ENCODE measurements around the gene TOP1. TPM values are rescaled to one million over a fixed set of nuclear protein-coding genes. Genes with fewer than 3 reads are reported as not detected.
"Not testable (repeated sequence)": the region's sequence is repeated elsewhere in the genome, so short reads cannot be mapped to it uniquely, and the experiment has no call there.

The TOP1 gene
- total RNA-seq, 4 donors from 2014 or later, result 9.4 to 13.6 (median 12.2) TPM

- Histone ChIP-seq H3K9me3 (no peaks in the 10 kb centered on the region), H3K36me3 (no peaks in the 10 kb centered on the region), H3K27me3 (no peaks in the 10 kb centered on the region), H3K4me1 (peaks cover 3 to 5% of the 10 kb centered on the region in 2 donors), H3K27ac (no peak overlapping the region), H3K4me3 (no peak overlapping the region)
- TF ChIP-seq CTCF (IDR thresholded peaks at IDR 0.05 in 4 of 5, conservative IDR thresholded peaks at IDR 0.05 in 1 of 5) (no peak), POLR2A (IDR thresholded peaks at IDR 0.05) (no peak)
- in situ Hi-C loops (cut with MboI; ENCODE audit: low sequenced_read_pairs in 4 of 4) (no loop called here), intact Hi-C loops (cut with DNase I; ENCODE audit: low total_unique reads) (no loop called here)
- ATAC-seq (no peak), DNase-seq (no peak)
Measured at GRCh38 chr20:41131594-41132387, 103.2 kb downstream of the TOP1 start.

- H3K4me3 ChIP-seq; in situ Hi-C loops (cut with MboI; ENCODE audit: low sequenced_read_pairs in 4 of 4); H3K27me3 ChIP-seq; H3K9me3 ChIP-seq; H3K4me1 ChIP-seq; intact Hi-C loops (cut with DNase I; ENCODE audit: low total_unique reads); ATAC-seq; DNase-seq; H3K27ac ChIP-seq; H3K36me3 ChIP-seq: not testable (repeated sequence)
Measured at GRCh38 chr20:41132388-41132775, 103.8 kb downstream of the TOP1 start.

- no peak overlapping the region for H3K4me3 ChIP-seq
- no peak overlapping the region for H3K27ac ChIP-seq
- ATAC-seq (no peak), DNase-seq (no peak)
- no peaks in the 10 kb centered on the region for H3K27me3 ChIP-seq
- H3K4me1 ChIP-seq, result peaks cover 10 to 15% of the 10 kb centered on the region in 2 donors
- H3K36me3 ChIP-seq, result no peaks in the 10 kb centered on the region
- intact Hi-C loops (cut with DNase I; ENCODE audit: low total_unique reads) (no loop called here), in situ Hi-C loops (cut with MboI; ENCODE audit: low sequenced_read_pairs in 4 of 4) (no loop called here)
- TF ChIP-seq CTCF (IDR thresholded peaks at IDR 0.05 in 4 of 5, conservative IDR thresholded peaks at IDR 0.05 in 1 of 5) (no peak), POLR2A (IDR thresholded peaks at IDR 0.05) (no peak)
- no peaks in the 10 kb centered on the region for H3K9me3 ChIP-seq
Measured at GRCh38 chr20:41133709-41134361, 105.2 kb downstream of the TOP1 start.

- in situ Hi-C loops (cut with MboI; ENCODE audit: low sequenced_read_pairs in 4 of 4) (no loop called here), intact Hi-C loops (cut with DNase I; ENCODE audit: low total_unique reads) (loop anchor here (5.0 kb wide), 2 partner anchors 38 to 107 kb away; partner anchors contain the start of gene TOP1)
- Histone ChIP-seq H3K36me3 (no peaks in the 10 kb centered on the region), H3K4me3 (no peak overlapping the region), H3K27ac (no peak overlapping the region), H3K4me1 (peaks cover 13 to 22% of the 10 kb centered on the region in 2 donors), H3K9me3 (no peaks in the 10 kb centered on the region), H3K27me3 (no peaks in the 10 kb centered on the region)
- ATAC-seq (no peak), DNase-seq (no peak)
- TF ChIP-seq CTCF (IDR thresholded peaks at IDR 0.05 in 4 of 5, conservative IDR thresholded peaks at IDR 0.05 in 1 of 5) (no peak), POLR2A (IDR thresholded peaks at IDR 0.05) (no peak)
Measured at GRCh38 chr20:41134362-41135186, 106.0 kb downstream of the TOP1 start.
